ENCODE data around the gene VPS8.
"Not testable (repeated sequence)": the region's sequence is repeated elsewhere in the genome, so short reads cannot be mapped to it uniquely, and the experiment has no call there.

The VPS8 gene

DNA sequence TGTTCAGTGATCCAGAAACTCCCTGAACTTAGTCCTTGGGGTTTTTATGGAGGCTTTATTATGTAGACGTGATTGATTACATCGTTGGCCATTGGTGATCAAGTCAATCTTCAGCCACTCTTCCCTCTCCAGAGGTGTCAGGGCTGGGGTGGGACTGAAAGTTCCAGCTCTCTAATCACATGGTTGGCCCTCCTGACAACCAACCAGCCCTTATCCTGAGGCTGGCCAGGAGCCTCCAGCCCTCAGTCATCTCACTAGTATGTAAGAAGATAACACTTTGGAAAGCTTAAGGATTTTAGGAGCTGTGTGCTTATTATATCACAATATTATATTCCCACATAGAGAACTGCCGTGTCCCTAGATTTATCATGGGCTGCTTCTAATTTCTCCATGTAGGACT lies 142.3 kb downstream of the VPS8 start:
- no peak overlapping the region for H3K4me3 ChIP-seq (ENCODE audit: low read depth, low read length)
- TF ChIP-seq, protein P1, sequence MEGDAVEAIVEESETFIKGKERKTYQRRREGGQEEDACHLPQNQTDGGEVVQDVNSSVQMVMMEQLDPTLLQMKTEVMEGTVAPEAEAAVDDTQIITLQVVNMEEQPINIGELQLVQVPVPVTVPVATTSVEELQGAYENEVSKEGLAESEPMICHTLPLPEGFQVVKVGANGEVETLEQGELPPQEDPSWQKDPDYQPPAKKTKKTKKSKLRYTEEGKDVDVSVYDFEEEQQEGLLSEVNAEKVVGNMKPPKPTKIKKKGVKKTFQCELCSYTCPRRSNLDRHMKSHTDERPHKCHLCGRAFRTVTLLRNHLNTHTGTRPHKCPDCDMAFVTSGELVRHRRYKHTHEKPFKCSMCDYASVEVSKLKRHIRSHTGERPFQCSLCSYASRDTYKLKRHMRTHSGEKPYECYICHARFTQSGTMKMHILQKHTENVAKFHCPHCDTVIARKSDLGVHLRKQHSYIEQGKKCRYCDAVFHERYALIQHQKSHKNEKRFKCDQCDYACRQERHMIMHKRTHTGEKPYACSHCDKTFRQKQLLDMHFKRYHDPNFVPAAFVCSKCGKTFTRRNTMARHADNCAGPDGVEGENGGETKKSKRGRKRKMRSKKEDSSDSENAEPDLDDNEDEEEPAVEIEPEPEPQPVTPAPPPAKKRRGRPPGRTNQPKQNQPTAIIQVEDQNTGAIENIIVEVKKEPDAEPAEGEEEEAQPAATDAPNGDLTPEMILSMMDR (IDR thresholded peaks at IDR 0.05; ENCODE audit: low read depth, low read length) = no peak

GRCh38 chr3:184954851-184955250 lies 142.9 kb downstream of the VPS8 start:
- not testable (repeated sequence) for H3K4me3 ChIP-seq (ENCODE audit: low read depth, low read length)

- TF ChIP-seq, protein P1 (IDR thresholded peaks at IDR 0.05; ENCODE audit: low read depth, low read length) = no peak
- H3K4me3 ChIP-seq (ENCODE audit: low read depth, low read length) = no peak overlapping the region
These were observed 153.9 kb downstream of the VPS8 start for GRCh38 chr3:184965639-184966430.

- TF ChIP-seq, protein P1 (IDR thresholded peaks at IDR 0.05; ENCODE audit: low read depth, low read length) = no peak
These were observed 156.1 kb downstream of the VPS8 start for GRCh38 chr3:184968115-184968514.

DNA sequence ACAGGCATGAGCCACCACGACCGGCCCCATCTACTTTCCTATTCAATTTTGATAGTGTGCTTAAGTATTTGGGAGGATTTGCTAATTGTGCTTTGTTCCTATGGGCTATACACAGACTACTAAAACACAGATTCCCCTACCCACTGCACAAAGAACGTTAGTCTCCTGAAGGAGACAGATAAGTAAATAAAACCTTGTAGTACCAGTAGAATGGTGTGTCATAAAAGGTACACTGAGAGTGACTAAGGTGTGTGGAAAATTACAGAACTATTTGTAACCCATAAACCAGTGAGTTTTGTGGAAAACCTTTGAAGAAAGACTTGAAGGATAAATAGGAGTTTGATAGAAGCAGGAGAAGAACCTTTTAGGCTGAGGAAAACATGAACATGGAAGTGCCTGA lies 158.2 kb downstream of the VPS8 start:
- H3K4me3 ChIP-seq (ENCODE audit: low read depth, low read length) = no peak overlapping the region
- TF ChIP-seq, protein P1 (IDR thresholded peaks at IDR 0.05; ENCODE audit: low read depth, low read length) = no peak

More at GRCh38 chr3:184968115-184968514, 156.1 kb downstream of the VPS8 start:
- H3K4me3 ChIP-seq (ENCODE audit: low read depth, low read length) = no peak overlapping the region

DNA sequence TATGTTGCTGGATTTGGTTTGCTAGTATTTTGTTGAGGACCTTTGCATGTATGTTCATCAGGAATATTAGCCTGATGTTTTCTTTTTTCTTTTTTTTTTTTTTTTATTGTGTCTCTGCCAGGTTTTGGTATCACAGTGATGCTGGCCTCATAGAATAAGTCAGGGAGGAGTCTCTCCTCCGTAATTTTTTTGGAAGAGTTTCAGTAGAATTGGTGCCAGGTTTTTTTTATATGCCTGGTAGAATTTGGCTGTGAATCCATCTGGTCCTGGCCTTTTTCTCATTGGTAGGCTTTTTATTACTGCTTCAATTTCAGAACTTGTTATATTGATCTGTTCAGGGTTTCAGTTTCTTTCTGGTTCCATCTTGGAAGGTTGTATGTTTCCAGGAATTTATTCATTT lies 165.8 kb downstream of the VPS8 start:
- TF ChIP-seq, protein P1 (IDR thresholded peaks at IDR 0.05; ENCODE audit: low read depth, low read length) = no peak
- H3K4me3 ChIP-seq (ENCODE audit: low read depth, low read length) = no peak overlapping the region

GRCh38 chr3:184981071-184981470 lies 169.1 kb downstream of the VPS8 start:
- no peak overlapping the region for H3K4me3 ChIP-seq (ENCODE audit: low read depth, low read length)
- TF ChIP-seq, protein P1 (IDR thresholded peaks at IDR 0.05; ENCODE audit: low read depth, low read length) = no peak

- TF ChIP-seq, protein P1 (IDR thresholded peaks at IDR 0.05; ENCODE audit: low read depth, low read length) = no peak
- H3K4me3 ChIP-seq (ENCODE audit: low read depth, low read length) = no peak overlapping the region
These were observed 170.1 kb downstream of the VPS8 start for GRCh38 chr3:184982076-184982475.

Data from WI38 (cell line).